SW480 (cell line): ENCODE results near the gene SHE.

ENCODE experiments used
- DNase-seq: peaks from one replicate; pipeline ENCODE4 v3.0.0-alpha.2; 2016; ENCODE audit warnings: low spot score

Gene SHE

DNA sequence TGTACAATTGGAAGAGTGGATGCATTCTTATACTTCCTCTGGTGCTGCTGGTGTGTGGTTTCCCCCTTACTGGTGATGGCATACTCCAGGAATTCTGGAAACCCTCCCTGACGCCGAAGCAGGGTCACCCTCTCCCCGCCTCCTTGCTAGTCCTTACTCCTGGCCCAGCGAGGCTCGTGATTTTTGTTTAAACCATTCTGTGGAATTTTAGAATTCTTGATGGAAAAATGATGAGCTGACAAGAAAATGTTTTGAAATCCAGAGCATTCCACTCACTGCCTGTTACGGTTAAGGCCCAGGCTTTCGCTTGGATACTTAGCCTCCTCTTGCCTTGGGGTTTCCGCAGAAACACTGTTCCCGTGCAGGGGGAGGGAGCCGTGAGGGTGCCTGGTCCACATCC is 55.9 kb downstream of the SHE start:
- no peak for DNase-seq

DNA sequence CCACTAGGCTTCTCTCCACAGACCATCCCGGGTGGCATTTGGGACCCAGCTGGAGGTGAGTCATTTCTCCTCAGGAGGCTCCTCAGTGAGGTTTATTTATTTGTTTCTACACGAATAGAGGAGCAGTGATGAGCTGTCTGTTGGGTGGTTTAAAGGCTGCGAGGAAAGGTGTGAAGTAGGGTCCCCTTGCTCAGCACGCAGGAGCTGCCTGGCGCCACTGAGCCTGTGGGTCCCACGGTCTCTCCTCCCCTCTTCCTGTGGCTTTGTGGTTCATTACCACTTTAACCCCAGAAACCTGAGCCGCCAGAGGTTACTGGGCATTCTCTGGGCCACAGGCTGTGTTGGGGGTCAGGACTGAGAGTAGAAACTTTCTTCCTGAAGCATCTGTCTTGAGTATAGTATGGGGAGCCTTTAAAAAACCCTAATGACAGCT is 57.2 kb downstream of the SHE start:
- peak; percentile 42 for DNase-seq

DNA sequence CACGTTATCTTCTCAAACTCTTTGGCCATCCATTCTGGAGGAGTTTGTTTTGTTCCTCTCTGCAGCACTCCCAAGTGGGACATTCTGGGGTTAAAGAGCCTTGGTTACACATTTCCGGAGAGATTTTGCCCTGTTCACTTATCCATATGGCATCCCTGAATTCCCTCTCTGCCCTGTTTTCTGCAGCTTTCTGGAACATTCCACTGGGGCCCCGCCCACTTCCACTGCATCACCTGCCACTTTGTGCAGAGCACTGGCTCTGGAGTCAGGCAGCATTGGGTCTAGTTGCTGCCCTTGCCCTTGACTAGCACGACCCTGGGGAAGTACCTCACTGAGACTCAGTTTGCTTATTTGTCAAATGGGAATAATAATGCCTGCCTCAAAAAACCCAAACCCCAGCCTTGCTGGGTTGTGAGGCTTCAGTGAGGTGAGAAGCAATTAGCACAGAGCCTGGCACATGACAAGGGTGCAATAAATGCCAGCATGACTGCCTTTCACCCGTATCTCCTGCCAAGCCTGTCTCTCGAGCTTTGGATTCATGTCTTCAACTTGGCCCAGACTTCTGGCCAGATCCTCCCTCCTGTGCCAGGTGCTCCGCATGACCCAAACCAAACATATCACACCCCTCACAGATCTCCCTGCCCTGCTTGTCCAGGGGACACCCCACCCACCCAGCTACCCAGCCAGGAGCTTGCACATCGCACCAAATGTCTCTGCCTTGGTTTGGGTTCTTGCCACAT is 58.8 kb downstream of the SHE start:
- no peak for DNase-seq

DNA sequence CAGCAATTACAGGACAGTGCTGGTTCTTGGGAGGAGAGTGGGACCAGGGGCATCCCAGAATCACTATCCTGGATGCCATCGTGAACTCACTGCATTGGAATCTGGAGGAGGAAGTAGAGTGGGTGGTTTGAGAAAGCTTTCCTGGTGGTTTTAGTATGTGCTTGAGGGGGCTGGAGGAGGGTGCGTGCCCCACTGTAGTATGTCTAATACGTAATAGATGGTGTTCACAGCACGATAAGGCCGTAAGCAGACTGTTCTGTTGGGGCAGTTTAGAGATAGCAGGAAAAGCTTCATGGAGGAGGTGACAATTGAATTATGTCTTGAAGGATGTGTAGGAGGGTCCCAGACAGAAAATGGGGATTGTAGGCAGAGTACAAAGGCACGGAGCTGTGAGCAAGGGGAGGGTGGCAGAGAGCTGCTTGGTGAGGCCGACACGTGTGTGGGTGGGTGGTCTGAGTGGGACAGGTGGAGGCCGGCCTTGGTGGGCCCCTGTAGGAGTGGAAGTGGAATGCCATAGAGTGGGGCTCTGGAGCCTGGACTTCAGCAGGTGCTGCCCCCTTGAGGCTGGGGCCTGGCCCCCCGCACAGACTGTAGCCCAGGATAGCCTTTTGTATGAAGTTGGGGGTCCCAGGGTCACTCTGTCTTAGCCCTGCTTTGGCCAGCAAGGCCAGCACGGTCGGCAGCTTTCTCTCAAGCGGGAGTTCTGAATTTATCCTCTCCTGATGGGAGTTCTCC is 60.0 kb downstream of the SHE start:
- peak; percentile 32 for DNase-seq

DNA sequence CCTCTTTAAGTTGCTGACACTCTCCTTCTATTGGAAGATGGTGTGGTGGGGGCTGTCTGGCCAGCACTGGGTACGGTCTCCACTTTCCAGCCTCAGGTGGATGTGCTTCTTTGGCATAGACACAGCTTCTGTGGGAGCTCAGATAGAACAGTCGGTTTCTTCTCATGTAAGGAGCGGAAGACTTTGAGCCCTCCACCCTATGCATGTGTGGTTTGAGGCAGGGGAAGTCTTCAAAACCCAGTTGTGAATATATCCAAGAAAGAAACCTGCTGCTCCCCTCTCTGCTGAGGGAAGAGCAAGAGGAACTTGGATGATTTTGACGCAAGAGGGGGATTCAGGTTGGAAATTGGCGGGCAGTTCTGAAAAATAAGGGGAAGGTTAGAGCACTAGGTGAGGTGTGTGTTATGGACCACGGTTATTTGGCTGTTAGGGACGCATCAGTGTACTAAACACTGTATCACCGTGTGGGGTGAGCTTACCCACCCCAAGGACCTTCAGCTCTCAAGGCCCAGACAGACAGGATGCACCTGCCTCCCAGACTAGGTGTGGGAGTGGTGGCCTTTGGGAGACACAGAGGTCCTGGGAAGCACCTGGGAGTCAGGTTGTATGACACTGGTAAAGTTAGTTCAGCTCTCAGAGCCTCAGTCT is 60.8 kb downstream of the SHE start:
- no peak for DNase-seq

DNA sequence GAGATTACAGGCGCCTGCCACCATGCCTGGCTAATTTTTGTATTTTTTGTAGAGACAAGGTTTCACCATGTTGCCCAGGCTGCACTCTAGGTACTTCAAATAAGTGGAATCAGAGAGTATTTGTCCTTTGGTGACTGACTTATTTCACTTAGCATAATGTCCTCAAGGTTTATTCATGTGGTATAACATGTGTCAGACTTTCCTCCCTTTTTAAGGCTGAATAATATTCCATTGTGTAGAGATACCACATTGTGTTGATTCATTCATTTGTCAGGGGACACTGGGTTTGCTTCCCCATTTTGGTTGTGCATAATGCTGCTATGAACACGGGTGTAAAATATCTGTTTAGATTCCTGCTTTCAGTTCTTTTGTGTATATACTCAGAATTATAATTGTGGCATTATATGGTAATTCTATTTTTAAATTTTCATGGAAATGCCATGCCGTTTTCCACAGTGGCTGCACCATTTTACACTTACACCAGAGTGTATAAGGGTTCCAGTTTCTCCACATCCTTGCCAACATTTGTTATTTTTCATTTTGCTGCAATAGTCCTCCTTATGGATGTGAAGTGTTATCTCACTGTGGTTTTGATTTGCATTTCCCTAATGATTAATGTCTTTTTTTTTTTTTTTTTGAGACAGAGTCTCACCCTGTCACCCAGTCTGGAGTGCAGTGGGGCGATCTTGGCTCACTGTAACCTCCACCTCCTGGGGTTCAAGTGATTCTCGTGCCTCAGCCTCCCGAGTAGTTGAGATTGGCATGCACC is 62.0 kb downstream of the SHE start:
- no peak for DNase-seq

DNA sequence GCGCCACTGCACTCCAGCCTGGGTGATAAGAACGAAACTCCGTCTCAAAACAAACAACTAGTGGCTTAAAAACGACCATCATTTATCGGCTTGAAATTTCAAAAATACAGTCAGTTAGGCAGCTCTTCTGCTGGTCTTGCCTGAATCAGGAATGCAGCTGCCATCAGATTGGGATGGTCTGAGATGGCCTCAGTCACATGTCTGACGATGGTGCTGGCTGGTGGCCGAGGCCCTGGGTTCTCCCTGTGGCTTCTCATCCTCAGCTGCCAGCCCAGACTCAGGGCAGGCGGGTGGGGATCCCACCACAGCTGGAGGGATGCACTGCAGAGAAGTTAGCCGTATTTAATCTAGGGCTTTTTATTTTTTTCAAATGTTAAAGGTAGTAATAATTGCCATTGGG is 65.8 kb downstream of the SHE start:
- no peak for DNase-seq

DNA sequence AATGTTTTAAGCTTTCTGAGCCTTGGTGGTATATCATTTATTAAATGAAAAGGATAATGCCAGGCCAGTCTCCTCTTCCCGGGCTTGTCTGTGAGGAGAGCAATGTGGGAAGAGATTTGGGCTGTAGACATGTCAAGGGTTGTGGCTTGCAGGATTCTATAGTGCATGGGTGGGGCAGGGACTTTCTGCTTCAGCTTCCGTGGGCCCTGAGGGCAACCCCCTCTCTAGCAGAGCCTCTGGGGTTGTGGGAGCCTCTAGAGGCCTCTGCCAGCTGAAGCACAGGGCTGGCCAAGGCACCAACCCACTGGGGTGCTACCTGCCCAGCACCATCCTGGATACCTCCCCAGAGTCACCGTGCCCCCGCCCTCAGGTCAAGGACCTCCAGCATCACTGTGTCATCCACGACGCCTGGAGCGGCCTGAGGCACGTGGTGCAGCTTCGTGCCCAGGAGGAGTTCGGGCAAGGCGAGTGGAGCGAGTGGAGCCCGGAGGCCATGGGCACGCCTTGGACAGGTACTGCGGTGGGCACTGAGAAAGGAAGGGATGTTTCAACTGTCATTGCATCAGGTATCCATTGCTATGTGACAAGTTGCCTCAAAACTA is 66.5 kb downstream of the SHE start:
- DNase-seq, result no peak

DNA sequence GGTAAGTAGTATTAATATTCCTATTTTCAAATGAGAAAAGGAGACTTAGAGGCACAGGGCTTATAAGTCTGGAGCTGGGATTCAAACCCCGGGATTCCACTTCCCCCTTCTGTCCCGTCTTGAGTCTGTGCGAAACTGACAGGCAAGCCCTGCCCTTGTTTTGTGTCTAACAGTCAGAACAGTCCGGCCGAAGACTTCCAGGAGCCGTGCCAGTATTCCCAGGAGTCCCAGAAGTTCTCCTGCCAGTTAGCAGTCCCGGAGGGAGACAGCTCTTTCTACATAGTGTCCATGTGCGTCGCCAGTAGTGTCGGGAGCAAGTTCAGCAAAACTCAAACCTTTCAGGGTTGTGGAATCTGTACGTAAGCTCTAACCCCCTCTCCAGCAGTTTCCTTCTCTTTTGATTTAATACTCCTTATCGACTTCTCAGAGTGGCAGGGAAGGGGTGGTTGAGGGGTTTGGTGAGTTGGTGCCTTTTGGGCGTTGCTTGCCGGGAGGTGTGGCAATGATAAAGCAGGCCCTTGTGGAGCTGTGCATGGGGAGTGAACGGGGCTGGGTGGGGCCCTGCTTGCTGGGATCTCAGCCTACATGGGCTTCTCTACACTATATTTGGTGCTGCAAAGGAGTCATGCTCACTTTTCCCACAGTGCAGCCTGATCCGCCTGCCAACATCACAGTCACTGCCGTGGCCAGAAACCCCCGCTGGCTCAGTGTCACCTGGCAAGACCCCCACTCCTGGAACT is 67.7 kb downstream of the SHE start:
- DNase-seq, result no peak

DNA sequence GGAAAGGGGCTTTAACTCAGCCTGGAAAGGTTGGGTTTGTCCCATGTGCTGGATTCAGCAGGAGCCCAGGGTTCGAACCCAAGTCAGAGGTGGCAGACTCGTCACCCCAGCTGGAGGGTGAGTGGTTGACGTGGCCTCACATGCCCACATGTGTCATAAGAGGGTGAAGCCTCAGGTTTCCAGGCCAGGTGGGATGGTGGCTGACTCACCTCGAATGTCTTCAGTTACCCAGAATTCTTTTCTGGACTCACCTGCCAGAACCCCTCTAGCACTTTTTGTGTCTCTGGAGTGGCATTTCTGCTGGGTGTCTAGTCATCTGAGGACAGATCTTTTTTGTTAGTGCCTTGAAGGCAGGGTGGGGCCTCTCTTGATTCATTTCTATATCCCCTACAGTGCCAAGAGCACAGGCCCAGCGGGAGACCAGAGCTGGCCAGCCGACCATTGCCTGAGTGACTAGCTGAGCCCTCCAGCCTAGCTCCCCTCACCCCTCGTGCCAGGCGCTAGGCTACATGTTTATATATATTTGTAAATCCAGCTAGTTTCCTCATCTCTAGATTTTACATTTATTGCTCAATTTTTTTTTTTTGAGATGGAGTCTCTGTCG is 68.9 kb downstream of the SHE start:
- DNase-seq, result peak; percentile 80

DNA sequence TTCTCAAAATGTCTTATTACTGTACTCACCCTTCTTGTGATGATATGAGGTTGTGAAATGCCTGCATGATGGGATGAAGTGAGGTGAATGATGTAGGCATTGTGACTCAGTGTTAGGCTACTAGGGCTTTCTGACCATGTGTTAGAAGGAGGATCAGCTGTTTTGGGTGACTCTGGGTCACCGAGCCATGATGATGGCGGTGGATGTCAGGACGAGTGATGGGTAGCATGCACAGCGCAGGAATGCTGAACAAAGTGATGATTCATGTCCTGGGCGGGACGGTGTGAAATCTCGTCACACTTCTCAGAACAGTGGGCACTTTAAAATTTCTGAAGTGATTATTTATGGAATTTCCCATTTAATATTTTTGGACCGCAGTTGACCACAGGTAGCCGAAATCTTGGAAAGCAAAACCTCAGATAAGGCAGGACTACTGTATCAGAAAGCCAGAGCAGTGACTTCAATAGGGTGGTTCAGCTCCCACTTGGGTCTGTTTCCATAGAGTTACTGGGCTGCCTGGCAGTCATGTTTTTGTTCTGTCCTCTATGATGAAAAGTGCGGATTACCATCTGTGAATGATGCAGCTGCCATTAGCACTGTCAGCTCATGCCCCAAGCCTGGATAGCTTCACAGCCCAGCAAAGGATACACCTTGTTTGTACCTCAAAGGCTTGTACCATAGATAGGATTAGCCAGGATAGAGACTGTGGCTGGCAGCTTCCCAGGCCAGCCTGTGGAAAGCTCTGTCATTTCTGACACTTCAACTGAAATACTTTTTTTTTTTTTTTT is 70.4 kb downstream of the SHE start:
- DNase-seq, result peak; percentile 85

DNA sequence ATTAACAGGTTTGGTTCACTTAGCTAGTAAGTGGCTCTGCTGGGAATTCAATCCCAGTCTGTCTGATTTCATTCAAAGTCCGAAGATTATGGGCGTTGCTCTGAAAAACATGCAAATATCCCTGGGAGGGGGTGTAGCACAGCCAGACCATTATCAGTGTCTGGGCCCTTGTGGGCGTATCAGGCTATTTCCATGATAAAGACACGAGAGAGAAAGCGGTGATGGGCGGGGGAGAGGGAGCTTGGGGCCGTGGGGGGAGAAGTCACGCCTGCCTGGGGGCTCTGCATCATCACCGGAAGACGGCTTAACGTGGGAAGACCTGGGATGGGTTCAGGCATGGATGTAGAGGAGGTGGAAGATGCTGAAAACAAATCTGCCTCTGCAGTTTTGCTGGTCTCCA is 71.3 kb downstream of the SHE start:
- DNase-seq, result no peak

DNA sequence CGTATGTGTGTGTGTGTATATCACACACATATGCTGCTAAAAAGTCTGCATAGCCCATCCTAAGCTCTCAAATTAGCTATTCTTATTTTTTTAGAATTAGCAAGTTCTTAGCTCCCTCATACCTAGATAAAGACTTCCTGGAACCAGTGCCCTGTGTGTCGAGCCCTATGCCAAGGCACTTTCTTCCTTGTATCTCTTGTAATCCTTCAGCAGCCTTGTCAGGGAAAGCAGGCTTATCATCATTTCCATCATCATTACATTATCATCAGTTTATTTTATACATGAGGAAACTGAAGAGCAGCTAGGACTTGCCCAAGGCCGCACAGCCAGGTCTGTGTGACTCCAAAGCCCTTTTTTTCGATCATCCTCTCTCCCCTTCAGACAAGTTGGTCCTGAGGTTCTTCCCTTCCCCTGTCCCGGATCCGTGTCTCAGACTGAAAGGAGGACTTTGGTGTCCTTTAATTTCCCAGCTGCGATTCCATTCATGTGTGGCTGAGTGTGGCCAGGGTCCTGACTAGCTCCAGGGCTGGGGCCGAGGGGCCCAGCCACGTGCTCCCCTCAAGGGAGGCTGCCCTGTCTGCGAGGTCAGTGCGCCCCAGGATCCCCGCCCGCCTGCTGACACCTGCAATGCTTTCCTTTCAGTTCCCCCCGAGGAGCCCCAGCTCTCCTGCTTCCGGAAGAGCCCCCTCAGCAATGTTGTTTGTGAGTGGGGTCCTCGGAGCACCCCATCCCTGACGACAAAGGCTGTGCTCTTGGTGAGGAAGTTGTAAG is 72.2 kb downstream of the SHE start:
- no peak for DNase-seq
